ENCODE data around the gene AHCTF1.
A peak's percentile ranks its signal among the peaks of the same experiment; 100 is the strongest.
"Not testable (repeated sequence)": the region's sequence is repeated elsewhere in the genome, so short reads cannot be mapped to it uniquely, and the experiment has no call there.

AHCTF1 gene

GRCh38 chr1:246923482-246923881 is 8.3 kb downstream of the AHCTF1 start:
- no peak for DNase-seq (ENCODE audit: low read depth in 2 of 2)

GRCh38 chr1:246921481-246921880 is 10.3 kb downstream of the AHCTF1 start:
- no peak for DNase-seq (ENCODE audit: low read depth in 2 of 2)

DNA sequence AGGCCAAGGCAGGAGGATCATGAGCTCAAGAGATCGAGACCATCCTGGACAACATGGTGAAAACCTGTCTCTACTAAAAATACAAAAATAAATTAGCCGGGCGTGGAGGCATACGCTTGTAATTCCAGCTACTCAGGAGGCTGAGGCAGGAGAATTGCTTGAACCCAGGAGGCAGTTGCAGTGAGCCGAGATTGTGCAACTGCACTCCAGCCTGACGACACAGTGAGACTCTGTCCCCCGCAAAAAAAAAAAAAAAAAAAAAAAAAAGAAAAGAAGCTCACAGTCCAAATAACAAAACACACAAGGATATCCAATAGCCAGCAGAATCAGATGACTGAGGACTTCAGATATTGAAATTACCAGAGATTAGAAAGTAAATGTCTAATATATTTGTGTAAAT is 11.8 kb downstream of the AHCTF1 start:
- DNase-seq (ENCODE audit: low read depth in 2 of 2): no peak

- not testable (repeated sequence) for DNase-seq (ENCODE audit: low read depth in 2 of 2)
Observed at GRCh38 chr1:246916026-246916923, 15.5 kb downstream of the AHCTF1 start.

- DNase-seq (ENCODE audit: low read depth in 2 of 2): no peak
Observed at GRCh38 chr1:246907472-246907871, 24.3 kb downstream of the AHCTF1 start.

GRCh38 chr1:246906833-246907232 is 24.9 kb downstream of the AHCTF1 start:
- DNase-seq (ENCODE audit: low read depth in 2 of 2): no peak

DNA sequence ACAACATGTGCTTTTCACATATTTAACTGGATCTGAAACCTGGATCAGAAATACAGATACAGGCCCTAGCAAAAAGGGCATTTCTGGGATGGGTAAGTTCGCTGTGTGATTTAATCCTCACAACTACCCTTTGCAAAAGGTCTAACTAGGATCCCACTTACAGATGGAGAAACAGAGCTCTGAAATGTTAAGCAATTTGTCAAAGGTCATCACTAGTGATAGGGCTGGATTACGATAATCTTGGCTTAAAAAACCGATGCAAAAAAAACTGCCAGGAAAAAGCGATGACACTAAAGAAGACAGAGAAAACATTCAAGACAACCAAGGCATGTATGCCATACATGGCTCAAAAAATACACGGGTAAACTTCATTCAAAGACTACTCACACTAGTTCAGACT is 29.9 kb downstream of the AHCTF1 start:
- no peak for DNase-seq (ENCODE audit: low read depth in 2 of 2)

- DNase-seq (ENCODE audit: low read depth in 2 of 2): no peak
Observed at GRCh38 chr1:246897302-246897701, 34.4 kb downstream of the AHCTF1 start.

GRCh38 chr1:246893191-246893939 is 38.4 kb downstream of the AHCTF1 start:
- no peak for DNase-seq (ENCODE audit: low read depth in 2 of 2)

DNA sequence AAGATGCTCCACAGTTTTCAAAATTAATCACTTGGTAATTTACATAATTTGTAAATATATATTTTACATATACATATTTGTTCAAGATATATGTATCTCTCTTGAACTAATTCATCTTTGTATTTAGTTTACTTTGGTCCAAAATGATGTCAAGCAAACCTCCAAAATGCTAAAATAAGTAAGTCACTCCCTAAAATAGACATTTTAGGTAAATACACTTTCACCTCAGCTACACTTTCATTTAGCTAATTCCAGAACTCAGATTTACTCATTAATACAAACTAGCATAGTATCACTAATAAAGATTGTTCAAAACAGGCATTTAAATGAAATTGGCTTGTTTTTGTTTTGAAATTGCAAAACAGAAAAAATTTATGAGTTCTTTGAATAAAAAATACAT is 40.6 kb downstream of the AHCTF1 start:
- no peak for DNase-seq (ENCODE audit: low read depth in 2 of 2)

DNA sequence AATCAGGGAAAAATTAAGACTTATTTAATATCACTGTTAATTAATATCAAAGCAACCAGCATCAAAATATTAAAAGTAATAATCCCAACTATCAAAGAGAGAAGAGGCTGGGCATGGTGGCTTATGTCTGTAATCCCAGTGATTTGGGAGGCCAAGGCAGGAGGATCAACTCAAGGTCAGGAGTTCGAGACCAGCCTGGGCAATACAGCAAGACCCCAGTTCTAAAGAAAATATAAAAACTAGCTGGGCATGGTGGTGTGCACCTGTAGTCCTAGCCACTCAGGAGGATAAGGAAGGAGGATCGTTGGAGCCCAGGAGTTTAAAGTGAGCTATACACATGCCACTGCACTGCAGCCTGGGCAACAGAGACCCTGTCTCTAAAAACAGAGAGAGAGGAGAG is 43.2 kb downstream of the AHCTF1 start:
- DNase-seq (ENCODE audit: low read depth in 2 of 2): no peak

GRCh38 chr1:246885389-246885788 is 46.4 kb downstream of the AHCTF1 start:
- not testable (repeated sequence) for DNase-seq (ENCODE audit: low read depth in 2 of 2)

DNA sequence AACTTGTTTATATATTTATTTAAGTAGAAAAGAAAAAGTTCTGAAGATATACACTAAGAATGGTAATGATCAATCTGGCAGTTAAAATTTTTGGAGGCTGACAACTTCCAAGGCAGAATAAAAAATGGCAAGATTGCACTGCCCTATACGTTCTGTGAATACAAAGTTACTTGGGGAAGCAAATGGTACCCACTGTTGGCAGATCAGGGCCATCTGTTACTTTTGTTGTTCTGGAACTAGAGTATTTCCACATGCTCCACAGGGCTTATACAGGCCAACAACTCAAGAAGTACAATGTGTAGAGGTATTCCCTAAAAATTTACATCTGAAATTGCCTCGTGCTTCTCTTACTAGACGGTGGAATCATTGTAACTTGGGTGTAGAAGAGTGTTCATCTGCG is 53.2 kb downstream of the AHCTF1 start:
- DNase-seq (ENCODE audit: low read depth in 2 of 2): no peak

GRCh38 chr1:246876431-246876830 is 55.3 kb downstream of the AHCTF1 start:
- no peak for DNase-seq (ENCODE audit: low read depth in 2 of 2)

DNA sequence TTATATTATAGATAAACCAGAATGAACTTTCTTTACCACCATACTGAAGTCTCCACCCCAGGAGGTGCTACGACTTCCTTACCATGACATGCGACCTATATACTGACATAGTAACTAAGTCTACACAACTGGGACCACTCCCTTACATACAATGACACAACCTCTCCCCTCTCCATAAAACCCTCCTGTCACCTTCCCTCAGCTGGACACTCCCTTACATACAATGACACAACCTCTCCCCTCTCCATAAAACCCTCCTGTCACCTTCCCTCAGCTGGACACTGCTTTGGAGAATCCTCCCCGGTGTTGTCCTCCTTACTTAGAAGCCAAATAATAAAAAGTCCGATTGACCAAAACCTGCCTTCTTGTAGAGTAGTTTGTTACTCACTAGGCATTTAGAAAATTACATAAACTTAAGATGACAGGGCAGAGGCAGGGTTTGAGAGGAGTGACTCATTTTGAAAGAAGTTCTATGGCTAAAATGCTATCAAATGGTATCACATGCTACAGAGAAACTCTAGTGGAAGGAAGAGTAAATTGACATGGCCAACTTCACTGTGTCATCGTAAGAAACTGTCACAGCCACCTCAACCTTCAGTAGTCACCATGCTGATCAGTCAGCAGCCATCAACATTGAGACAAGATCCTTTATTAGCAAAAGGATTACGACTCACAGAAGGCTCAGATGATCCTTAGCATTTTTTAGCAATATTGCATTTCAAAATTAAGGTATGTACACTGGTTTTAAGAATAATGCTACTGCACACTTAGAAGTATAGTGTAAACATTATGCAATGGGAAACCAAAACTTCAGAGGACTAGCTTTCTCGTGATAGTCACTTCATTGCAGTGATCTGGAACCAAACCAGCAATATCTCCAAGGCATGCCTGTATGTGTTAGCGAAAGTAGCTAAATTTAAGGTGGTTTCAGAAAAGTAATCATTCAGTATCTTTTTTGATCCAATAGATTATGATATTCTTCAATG is 56.4 kb downstream of the AHCTF1 start:
- peak in 1 of 2 donors; percentile 1 for DNase-seq (ENCODE audit: low read depth in 2 of 2)

GRCh38 chr1:246865921-246866320 is 65.8 kb downstream of the AHCTF1 start:
- no peak for DNase-seq (ENCODE audit: low read depth in 2 of 2)

- not testable (repeated sequence) for DNase-seq (ENCODE audit: low read depth in 2 of 2)
Observed at GRCh38 chr1:246863791-246864190, 68.0 kb downstream of the AHCTF1 start.

- DNase-seq (ENCODE audit: low read depth in 2 of 2): no peak
Observed at GRCh38 chr1:246860401-246860800, 71.3 kb downstream of the AHCTF1 start.

DNA sequence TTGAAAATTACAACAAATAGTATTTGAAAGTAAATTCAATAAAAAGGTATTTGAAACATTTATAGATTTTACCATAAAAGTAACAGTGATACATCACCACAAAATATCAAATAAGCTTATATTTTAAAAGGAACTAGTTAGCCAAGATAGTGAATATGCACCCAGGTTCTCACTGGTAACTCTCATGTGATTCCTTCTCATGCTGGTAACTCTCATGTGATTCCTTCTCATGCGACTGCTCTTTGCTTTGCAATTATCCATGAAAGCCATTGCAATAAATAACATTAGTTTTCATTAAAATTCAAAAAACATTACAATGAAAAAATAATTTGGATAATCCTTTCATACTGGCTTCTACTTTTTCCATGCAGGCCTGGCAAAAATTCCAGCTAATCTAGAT is 75.4 kb downstream of the AHCTF1 start:
- no peak for DNase-seq (ENCODE audit: low read depth in 2 of 2)

DNA sequence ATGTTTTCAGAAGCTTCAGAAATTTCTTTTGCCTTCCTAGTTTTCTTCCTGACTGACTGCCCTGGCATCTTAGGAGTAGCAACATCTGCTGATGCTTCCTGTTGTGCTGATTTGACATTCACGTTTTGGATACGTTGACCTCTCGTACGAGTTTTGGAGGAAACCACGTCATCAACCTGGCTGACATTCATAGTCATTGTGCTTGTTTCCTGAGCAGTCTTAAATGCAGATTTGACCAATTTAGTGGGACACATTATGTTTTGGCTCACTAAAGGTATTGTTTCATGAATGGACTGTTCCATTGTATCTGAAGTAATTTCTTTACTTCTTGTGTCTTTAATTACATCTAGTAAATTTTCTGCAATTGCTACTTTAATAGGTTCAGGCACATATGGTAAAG is 81.1 kb downstream of the AHCTF1 start:
- not testable (repeated sequence) for DNase-seq (ENCODE audit: low read depth in 2 of 2)

GRCh38 chr1:246843876-246844275 is 87.9 kb downstream of the AHCTF1 start:
- no peak for DNase-seq (ENCODE audit: low read depth in 2 of 2)

- not testable (repeated sequence) for DNase-seq (ENCODE audit: low read depth in 2 of 2)
Observed at GRCh38 chr1:246840761-246841160, 91.0 kb downstream of the AHCTF1 start.

Data from stimulated activated CD4-positive, alpha-beta T cell treated with anti-CD3 and anti-CD28 coated beads, Interleukin-4, amount 100 ng/mL, for 48 hours (primary cell).